ENCODE results near the gene DCLRE1A.

Gene DCLRE1A

GRCh38 chr10:113788604-113789083, 65.2 kb downstream of the DCLRE1A start:
- no peak for TF ChIP-seq ZFX (IDR thresholded peaks at IDR 0.05; ENCODE audit: borderline replicate concordance)
- TF ChIP-seq, protein P1, sequence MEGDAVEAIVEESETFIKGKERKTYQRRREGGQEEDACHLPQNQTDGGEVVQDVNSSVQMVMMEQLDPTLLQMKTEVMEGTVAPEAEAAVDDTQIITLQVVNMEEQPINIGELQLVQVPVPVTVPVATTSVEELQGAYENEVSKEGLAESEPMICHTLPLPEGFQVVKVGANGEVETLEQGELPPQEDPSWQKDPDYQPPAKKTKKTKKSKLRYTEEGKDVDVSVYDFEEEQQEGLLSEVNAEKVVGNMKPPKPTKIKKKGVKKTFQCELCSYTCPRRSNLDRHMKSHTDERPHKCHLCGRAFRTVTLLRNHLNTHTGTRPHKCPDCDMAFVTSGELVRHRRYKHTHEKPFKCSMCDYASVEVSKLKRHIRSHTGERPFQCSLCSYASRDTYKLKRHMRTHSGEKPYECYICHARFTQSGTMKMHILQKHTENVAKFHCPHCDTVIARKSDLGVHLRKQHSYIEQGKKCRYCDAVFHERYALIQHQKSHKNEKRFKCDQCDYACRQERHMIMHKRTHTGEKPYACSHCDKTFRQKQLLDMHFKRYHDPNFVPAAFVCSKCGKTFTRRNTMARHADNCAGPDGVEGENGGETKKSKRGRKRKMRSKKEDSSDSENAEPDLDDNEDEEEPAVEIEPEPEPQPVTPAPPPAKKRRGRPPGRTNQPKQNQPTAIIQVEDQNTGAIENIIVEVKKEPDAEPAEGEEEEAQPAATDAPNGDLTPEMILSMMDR (IDR thresholded peaks at IDR 0.05), result no peak
- H3K27ac ChIP-seq, result no peak overlapping the region
